Stimulated activated CD8-positive, alpha-beta memory T cell treated with anti-CD3 and anti-CD28 coated beads, Interleukin-2, amount 100 ng/mL, for 48 hours (primary cell): ENCODE data around the gene EMC10.
A peak's percentile ranks its signal among the peaks of the same experiment; 100 is the strongest.

ENCODE experiments used
- DNase-seq, 2 donors: peaks; one replicate each; pipeline ENCODE4 v3.0.0-alpha.2; 2020; ENCODE audit warnings: low read depth in 2 of 2

EMC10 gene

DNA sequence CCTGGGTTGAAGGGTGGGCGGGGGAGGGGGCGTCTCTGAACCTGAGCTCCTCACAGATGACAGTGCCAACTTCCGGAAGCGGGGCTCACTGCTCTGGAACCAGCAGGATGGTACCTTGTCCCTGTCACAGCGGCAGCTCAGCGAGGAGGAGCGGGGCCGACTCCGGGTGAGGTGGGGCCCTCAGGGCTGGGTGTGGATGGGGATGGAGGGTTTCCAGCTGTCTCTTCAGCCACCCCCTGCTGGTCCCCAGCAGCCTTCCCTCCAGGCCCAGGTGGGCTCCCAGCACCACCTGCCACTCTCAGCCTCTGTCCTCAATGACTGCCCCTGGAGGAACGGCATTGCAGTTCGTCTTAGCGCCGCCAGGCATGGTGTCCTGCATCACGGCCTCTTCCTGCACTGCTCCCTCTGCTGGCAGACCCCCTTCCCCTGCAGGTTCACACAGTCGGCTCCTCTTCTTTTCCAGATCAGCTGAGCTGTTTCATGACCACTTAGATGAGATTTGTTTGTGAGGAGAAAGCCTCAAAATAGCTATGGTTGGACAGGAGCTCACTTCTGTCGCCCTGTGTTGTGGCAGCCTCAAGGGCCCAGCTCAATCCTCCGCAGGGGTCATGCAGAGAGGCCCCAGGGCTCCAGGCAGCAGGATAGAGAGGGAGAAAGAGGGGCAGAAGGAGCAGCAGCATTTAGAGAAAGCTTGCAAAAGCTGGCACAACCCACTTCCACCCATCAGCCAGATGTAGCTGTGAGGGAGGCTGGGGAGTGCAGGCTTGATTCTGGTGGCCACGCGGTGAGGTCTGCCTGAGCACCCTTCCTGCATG, 2.8 kb downstream of the EMC10 start:
- DNase-seq, result no peak

DNA sequence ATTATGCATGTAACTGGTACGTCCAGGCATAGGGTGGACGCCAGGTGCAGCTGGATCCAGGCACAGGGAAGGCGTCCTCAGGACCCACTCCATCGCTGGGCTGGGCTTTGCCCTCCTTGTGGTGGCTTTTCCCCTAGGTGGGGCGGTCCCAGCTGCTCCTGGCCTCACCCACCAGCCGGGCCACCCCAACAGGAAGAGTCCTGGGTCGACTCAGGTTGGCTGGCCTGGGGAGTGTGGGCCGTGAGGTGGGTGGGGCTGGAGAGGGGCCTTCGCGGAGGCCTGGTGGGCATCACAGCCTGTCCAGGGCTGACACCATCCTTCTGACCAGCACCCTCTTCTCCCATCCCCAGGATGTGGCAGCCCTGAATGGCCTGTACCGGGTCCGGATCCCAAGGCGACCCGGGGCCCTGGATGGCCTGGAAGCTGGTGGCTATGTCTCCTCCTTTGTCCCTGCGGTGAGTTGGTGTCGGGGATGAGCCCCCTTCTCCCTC, 3.5 kb downstream of the EMC10 start:
- DNase-seq, result no peak

DNA sequence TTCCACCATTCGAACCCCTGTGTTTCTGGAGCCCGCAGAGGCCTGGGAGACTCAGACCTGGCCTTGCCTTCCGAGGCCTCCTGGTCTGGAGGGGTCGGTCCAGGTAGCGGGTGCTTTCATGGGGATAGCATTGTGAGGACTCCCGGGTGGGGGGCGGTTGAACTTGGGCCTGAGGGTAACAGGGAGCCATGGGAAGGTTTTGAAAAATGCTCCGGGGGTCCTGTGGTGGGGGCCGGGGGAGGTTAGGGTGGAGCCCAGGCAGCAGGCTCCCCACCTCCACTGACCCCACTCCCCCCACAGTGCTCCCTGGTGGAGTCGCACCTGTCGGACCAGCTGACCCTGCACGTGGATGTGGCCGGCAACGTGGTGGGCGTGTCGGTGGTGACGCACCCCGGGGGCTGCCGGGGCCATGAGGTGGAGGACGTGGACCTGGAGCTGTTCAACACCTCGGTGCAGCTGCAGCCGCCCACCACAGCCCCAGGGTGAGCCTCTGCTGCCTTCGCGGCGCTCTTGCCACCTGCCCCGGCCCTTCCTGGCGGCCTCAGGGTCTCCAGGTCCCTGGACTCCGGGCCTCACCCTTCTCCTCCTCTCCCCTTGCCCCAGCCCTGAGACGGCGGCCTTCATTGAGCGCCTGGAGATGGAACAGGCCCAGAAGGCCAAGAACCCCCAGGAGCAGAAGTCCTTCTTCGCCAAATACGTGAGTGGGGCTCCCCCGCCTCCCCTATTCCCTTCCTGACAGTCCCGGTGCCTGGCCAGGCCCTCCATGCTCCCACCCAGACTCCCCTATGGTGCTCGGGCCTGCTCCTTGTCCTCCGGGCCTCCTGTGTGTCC, 4.2 kb downstream of the EMC10 start:
- no peak for DNase-seq

DNA sequence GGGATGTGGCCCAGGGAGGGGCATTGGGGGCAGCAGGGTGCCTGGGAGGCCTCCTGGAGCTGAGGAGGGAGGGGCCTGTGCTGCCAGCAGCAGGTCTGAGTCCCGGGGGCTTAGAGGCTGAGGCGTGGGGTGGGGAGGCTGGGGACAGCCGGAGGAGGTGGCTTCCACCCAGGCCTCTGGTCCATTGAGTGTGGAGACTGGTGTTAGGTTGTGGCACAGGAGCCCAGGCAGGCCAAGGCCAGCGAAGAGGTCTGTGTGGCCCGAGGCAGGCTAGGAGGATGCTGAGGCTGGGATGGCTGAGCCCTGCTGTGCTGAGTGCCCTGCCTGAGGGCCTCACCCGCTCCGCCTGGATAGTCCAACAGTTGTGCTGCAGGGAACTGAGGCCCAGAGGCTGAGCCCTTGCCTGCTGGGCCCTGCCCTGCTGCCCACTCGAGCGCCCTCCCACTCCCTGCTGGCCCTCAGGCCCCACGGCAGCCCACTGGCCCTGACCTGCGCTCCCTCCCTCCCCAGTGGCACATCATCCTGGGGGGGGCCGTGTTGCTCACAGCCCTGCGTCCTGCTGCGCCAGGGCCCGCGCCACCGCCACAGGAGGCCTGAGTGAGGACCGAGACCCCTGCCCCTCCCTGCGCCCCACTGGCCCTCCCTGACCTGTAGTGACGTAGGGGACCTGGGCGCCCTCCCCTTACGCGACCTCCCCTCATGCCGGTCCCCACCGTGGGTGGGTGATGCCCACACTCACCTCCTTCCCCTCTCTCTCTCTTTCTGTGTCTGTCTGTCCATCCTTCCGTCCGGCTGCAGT, 5.2 kb downstream of the EMC10 start:
- DNase-seq, result no peak

DNA sequence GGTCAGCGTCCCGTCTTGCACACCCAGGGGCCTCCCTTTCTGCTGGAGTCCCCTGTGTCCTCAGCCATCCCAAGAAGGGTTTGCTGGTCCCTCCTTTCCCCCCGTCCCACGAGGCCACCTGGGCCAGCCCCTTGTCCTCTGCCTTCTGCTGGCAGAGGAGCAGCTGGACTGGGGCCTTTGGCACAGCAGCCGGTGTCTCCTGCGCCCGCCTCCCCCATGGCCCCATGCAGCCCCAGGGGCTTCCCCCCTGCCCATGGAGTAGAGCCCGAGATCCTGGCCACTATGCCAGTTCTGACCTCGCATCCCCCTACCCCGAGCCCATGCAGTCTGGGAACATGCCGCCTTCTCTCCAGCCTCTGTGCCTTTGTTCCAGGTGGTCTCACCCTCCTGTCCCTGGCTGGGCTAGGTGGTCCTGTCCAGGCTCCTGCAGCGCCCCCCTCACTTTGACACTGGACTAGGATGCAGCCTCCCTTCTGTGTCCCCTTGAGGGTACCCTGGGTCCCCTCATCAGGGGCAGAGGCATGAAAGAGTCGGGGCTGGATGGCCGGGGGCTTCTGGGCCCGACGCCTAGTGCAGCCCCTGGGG, 6.1 kb downstream of the EMC10 start:
- no peak for DNase-seq

DNA sequence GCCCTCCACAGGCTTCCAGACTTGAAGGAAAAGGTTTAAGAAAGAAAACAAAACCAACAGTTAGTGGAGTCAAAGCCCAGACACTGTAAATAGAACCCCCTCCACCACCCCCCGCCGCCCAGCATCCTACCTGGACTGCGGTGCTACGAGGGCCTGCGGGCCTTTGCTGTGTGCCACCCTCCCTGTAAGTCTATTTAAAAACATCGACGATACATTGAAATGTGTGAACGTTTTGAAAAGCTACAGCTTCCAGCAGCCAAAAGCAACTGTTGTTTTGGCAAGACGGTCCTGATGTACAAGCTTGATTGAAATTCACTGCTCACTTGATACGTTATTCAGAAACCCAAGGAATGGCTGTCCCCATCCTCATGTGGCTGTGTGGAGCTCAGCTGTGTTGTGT, 6.6 kb downstream of the EMC10 start:
- DNase-seq, result no peak

DNA sequence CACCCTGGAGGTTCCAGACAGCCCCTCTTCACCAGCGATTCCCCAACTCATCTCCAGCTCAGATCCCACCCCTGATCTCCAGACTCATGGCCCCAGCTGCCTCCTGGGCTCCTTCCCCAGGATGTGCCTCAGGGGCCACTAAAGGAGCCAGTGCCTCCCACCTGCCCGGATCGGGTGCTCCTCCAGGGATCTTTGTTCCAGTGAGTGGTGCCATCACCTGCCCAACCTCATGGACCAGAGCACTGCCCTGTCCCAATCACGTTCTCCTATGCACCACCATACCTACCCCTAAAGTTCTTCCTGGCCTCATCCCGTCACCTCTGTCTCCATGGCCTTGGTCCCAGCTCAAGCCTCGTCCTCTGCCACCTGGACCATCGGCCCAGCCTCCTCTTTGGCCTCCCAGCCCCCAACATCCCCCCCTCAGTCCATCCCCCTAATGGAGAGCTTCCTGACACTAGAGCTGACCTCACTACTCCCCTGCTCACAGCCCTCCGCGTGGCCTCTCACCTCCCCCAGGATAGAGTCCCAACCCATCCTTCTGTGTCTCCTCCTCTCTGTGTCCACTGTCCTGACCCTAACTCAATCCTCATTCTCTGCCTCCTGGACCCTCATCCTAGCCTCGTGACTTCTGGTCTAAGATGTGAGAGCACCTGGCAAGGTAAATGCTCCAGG, 9.1 kb downstream of the EMC10 start:
- DNase-seq, result no peak

DNA sequence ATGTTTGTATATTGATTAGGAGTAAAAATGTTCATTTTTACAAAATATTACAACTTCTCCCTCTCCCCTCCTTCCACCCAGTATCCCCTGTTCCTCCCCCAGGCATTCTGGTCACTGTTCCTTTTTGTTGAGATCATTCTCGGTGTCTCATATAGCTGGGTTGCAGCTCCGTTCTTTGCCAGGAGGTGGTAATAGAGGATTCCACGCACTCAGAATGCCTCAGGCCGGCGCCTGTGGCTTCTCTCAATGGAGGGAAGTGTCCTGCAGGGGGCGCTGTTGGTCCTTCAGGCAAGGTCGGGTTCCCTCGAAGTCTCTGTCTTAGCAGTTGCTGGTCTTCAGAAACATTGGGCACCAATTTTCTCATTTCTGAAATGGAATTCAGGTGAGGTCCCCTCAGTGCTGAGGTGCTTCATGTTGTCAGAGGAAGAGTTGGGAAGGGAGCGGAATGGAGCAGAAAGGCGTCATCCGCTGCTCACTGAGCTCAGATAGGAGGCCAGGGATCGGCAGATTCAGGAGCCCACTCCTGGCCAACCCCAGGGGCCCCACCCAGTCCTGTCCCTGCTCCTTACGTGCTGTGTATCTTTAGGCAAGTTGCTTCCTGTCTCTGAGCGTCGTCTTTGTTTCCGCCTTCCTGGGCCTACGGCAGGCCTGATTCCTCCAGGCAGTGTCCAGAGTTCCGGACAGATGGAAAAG, 10.7 kb downstream of the EMC10 start:
- DNase-seq, result peak; percentile 45 to 66

DNA sequence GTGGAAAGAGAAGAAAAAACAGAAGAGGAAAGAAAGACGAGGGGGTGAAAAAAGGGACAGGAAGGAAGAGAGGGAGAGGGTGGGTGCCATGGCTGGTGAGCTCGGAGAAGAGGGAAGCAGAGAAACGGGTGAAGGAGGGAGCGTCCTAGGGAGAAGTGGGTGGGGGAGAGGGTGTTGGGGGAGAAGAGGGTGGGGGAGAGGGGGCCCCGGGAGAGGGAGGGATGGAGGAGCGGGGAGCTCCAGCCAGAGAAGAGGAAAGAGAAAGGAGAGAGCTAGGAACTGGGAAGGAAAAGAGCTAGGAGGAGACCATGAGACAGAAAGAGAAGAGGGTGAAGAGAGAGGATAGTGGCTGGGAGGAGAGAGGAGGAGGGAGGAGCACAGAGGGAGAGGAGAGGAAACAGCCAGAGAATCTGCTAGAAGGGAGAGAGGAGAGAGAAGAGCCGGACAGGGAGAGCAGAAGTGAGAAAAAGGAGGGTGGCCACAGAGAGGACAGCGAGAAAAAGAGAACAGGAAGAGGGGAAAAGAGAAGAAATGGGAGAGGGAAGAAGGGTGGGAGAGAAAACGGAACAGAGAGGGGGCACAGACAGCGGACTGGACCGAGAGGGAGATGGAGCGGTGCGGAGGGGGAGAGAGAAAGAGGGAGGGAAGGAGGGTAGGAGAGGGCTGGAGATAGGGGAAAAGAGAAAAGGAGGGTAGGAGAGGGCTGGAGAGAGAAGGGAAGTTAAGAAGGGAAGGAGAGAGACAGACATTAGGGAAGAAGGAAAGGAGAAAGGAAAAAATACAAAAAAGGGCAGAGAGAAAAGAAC, 12.3 kb downstream of the EMC10 start:
- DNase-seq, result no peak

DNA sequence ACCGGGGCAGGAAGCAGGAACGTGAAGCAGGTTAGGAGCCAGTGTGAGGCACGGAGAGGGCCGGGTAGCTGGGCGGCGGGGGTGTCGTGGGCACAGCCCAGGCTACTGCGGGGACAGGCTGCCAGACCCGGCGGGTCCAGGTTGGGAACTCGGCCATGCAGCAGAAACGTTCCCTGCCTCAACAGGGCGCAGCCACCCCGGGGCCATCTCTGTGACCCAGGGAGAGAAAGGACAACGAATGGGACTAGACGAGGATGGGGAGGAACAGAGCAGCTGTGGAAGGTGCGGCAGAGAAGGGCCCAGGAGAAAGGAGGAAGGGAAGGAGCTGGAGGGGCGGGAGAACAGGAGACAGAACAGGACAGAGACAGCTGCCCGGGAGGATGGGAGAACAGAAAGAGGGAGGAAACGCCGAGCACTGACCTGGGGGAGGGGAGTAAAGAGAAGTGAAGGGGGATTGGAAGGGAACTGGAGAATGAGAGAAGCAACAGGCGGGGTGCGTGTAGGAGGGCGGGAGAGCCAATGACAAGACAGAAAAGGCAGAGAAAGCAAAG, 13.2 kb downstream of the EMC10 start:
- DNase-seq, result no peak

DNA sequence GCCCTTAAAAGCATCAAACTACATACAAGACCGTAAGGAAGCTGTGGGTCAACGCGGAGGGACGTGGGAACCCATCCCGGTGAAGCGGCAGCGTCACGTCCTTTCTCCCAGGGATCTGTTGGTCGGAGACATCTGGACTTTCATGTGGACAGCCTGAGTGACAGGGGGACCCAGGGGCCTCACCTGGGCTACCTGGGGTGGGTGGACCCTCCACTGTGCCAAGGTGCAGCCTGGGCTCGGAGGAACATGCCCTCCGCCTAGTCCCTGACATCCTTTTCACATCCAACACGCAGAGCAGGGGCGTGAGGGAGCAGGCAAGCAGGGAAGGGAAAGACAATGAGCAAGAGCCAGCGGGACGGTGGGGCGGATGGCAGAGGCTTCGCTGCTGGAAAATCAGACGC, 14.1 kb downstream of the EMC10 start:
- no peak for DNase-seq

DNA sequence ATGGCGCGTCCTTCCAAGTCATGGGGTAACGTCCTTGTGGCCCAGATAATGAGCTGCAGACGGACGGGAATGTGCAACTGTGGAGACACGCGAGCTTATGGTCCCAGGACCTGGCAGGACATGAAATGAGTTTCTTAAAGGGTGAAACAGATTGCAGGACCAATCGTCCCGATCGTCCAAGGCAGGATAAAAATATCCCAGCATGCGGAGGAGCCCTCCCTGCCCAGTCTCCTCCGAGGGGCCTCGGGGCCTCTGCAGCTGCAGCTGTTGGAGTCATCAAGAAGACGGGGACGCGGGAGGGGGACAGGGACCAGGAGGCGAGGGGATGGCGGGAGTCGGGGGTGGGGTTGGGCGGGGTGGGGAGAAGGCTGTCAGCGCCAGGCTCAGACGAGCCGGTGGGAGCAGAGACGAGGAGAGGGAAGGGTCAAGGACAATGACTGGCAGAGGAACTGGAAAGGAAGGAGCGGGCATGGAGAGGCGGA, 14.7 kb downstream of the EMC10 start:
- no peak for DNase-seq

DNA sequence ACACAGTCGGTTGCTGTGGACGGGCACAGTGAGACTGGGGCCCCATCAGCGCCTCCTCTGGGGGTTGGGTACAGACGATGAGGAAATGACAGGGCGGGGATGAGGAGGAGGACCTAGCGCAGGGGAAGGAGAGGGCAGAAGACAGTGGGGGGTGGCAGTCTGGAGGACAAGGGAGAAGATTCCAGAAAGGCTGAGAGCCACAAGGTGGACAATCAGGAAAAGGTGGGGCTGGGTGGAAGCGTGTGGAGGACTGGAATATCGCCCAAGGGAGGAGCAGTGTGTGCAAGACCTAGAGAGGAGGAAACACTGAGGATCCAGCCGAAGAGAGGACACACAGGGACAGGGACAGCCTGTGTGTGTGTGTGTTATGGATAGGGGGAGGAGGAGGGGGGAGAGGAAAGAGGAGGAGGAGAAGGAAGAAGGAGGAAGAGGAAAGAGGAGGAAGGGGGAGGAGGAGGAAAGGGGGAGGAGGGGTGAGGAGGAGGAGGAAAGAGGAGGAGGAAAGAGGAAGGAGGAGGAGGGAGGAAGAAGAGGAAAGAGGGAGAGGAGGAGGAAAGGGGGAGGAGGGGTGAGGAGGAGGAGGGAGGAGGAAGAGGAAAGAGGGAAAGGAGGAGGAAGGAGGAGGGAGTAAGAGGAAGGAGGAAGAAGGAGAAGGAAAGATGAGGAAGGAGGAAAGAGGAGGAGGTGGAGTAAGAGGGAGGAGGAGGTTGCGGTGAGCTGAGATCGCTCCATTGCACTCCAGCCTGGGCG, 16.2 kb downstream of the EMC10 start:
- peak in 1 of 2 donors; percentile 20 for DNase-seq

DNA sequence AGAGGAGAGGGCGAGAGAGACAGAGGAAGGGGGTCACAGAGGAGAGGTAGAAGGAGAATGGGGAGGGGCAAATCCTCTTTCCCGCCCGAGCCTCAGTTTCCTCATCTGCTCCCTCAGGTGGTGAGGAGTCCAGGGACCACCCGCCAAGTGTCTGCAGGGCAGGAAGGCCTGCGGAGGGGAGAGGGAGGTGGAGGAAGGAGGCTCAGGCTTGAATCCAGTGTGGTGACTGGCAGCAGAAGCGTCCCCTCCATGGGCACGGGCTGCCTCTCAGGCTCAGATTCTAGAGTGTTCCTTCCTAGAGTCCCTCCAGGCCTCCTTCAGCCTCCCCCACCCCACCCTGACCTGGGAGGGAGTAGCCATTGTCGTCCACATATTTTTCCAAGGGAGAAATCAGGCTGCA, 16.9 kb downstream of the EMC10 start:
- no peak for DNase-seq

DNA sequence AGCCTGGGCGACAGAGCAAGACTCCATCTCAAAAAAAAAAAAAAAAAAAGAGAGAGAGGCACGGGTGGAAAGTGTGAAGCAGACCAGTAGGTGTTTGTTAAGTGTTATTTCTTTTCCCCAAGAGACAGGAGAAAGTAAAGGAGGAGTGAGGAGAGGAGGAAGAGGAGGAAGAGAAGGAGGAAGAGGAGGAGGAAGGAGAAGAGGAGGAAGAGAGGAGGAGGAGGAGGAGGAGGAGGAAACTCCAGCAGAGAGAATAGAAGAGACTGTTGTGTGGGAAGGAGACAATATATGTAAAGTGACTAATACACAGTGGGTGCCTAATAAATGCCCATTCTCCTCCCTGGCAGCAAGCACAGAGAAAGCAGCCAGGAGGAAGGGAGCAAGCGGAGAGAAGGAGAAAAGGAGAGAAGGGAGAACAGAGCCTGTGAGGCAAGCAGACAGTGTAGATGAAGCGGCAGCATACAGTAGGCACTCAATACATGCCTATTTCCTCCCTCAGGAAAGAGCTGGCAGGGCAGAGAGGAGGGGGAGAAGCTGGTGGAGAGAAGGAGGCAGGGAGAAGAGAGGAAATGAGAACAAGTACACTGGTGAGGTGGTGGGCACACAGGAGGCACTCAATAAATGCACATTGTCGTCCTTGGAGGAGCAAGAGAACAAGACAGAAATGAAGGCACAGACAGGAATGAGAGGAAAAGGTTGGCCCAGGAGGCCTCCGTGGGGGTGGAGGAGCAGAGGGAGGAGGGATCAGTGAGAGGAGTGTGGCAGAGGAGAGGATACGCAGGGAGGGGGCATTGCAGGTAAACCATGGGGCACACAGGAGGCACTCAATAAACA, 18.1 kb downstream of the EMC10 start:
- DNase-seq, result no peak

DNA sequence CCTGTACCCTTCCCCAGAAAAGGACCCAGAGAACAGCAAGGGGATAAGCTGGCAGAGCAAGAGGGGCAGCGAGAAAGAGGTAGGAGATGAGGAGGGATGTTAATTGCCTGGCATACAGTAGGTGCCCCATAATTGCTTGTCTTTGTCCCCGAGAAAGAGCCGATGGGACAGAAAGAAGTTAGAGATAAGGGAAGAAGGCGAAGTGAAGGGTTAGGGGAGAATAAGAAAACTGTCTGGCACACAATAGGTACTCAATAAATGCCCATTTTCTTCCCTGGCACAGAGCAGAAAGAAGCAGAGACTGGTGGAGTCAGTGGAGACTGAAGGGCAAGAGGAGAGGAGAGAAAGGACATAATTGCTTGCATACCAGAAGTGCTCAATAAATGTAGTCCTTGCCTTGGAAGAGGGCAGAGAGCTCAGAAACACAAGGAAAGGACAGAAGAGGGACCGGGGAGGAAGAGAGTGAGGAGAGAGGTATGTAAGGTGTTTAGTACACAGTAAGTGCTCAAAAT, 18.8 kb downstream of the EMC10 start:
- no peak for DNase-seq
